ENCODE measurements around the gene GRIN2B. TPM values are rescaled to one million over a fixed set of nuclear protein-coding genes. Genes with fewer than 3 reads are reported as not detected.
A peak's percentile ranks its signal among the peaks of the same experiment; 100 is the strongest.

The GRIN2B gene
- total and polyA plus RNA-seq, 2 donors (not counting 3 experiments of a cell fraction or from before 2014, with no cell fraction given): not detected

- no TSS peak for BruUV-seq (replicated peaks)
- no peak overlapping the region for H3K4me3 ChIP-seq (replicated peaks in 1 of 3; ENCODE audit: insufficient read depth in 1 of 3, low read depth in 1 of 3, low read length in 3 of 3)
- H3K9me1 ChIP-seq (replicated peaks; ENCODE audit: control insufficient read depth, extremely low read depth, insufficient read depth, low read length): no peaks in the 10 kb centered on the region
- FAIRE-seq (no peak), DNase-seq (ENCODE audit: low read depth, low spot score) (no peak)
- H3K9ac ChIP-seq (replicated peaks; ENCODE audit: extremely low read depth, insufficient read depth, low read length): no peak overlapping the region
- H3K27ac ChIP-seq (ENCODE audit: insufficient read depth, low read depth, low read length): no peak overlapping the region
- no peaks in the 10 kb centered on the region for H3K4me1 ChIP-seq (ENCODE audit: control insufficient read depth, extremely low read depth, insufficient read depth, low read length)
- no peaks in the 10 kb centered on the region for H3K27me3 ChIP-seq (ENCODE audit: control insufficient read depth in 2 of 2, insufficient read depth in 2 of 2, low read length in 2 of 2)
- ChIA-PET CTCF (no interaction called here), POLR2A (no interaction called here)
- dilution Hi-C loops (cut with MboI; ENCODE audit: extremely low pct_ligation_motif_present, low sequenced_read_pairs): no loop called here
- H2AFZ ChIP-seq (ENCODE audit: low read depth, low read length): no peak overlapping the region
- no peak for TF ChIP-seq MYC (IDR thresholded peaks at IDR 0.05; ENCODE audit: low read depth, low read length)
- TF ChIP-seq, protein P1, sequence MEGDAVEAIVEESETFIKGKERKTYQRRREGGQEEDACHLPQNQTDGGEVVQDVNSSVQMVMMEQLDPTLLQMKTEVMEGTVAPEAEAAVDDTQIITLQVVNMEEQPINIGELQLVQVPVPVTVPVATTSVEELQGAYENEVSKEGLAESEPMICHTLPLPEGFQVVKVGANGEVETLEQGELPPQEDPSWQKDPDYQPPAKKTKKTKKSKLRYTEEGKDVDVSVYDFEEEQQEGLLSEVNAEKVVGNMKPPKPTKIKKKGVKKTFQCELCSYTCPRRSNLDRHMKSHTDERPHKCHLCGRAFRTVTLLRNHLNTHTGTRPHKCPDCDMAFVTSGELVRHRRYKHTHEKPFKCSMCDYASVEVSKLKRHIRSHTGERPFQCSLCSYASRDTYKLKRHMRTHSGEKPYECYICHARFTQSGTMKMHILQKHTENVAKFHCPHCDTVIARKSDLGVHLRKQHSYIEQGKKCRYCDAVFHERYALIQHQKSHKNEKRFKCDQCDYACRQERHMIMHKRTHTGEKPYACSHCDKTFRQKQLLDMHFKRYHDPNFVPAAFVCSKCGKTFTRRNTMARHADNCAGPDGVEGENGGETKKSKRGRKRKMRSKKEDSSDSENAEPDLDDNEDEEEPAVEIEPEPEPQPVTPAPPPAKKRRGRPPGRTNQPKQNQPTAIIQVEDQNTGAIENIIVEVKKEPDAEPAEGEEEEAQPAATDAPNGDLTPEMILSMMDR (IDR thresholded peaks at IDR 0.05; ENCODE audit: extremely low read depth in 1 of 2, insufficient read depth in 1 of 2, low read depth in 1 of 2, low read length in 2 of 2): peak; percentile 4 to 11
- no peak overlapping the region for H3K4me2 ChIP-seq (ENCODE audit: insufficient read depth, low read length)
- H4K20me1 ChIP-seq (replicated peaks; ENCODE audit: control insufficient read depth, extremely low read depth, insufficient read depth, low read length): no peaks in the 10 kb centered on the region
- intact Hi-C loops (cut with micrococcal nuclease): no loop called here
- no peaks in the 10 kb centered on the region for H3K79me2 ChIP-seq (ENCODE audit: control insufficient read depth, insufficient read depth, low read length)
- no peaks in the 10 kb centered on the region for H3K36me3 ChIP-seq (ENCODE audit: control insufficient read depth in 2 of 2, extremely low read depth in 1 of 2, insufficient read depth in 2 of 2, low read length in 2 of 2)
- no peaks in the 10 kb centered on the region for H3K9me3 ChIP-seq (replicated peaks; ENCODE audit: control insufficient read depth, insufficient read depth, low read length)
Observed at GRCh38 chr12:13962699-13963098, 18.7 kb downstream of the GRIN2B start.

DNA sequence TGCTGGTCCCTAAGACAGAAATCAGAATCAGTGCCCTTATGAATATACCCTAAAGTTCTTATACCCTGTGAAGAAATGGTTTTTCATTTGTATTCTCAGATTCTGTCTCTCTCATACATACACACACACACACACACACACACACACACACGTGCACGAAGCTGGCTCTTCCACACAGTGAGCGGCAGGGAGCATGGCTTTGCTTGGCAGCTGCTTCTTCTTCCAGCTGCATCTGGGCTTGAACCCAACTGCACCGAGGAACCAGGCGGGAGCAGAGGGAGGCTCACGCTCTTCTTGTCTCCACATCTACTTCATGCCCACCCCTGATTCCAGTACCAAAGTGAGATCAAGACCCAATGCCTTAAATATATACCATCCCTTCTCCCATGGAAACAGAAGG is 19.4 kb downstream of the GRIN2B start:
- Histone ChIP-seq H3K79me2 (ENCODE audit: control insufficient read depth, insufficient read depth, low read length) (no peaks in the 10 kb centered on the region), H3K4me1 (ENCODE audit: control insufficient read depth, extremely low read depth, insufficient read depth, low read length) (no peaks in the 10 kb centered on the region), H3K27ac (ENCODE audit: insufficient read depth, low read depth, low read length) (no peak overlapping the region), H3K4me3 (replicated peaks in 1 of 3; ENCODE audit: insufficient read depth in 1 of 3, low read depth in 1 of 3, low read length in 3 of 3) (no peak overlapping the region), H4K20me1 (replicated peaks; ENCODE audit: control insufficient read depth, extremely low read depth, insufficient read depth, low read length) (no peaks in the 10 kb centered on the region), H3K4me2 (ENCODE audit: insufficient read depth, low read length) (no peak overlapping the region), H3K9ac (replicated peaks; ENCODE audit: extremely low read depth, insufficient read depth, low read length) (no peak overlapping the region), H3K9me3 (replicated peaks; ENCODE audit: control insufficient read depth, insufficient read depth, low read length) (no peaks in the 10 kb centered on the region), H3K27me3 (ENCODE audit: control insufficient read depth in 2 of 2, insufficient read depth in 2 of 2, low read length in 2 of 2) (no peaks in the 10 kb centered on the region), H3K36me3 (ENCODE audit: control insufficient read depth in 2 of 2, extremely low read depth in 1 of 2, insufficient read depth in 2 of 2, low read length in 2 of 2) (no peaks in the 10 kb centered on the region), H2AFZ (ENCODE audit: low read depth, low read length) (no peak overlapping the region), H3K9me1 (replicated peaks; ENCODE audit: control insufficient read depth, extremely low read depth, insufficient read depth, low read length) (no peaks in the 10 kb centered on the region)
- ChIA-PET POLR2A (no interaction called here), CTCF (no interaction called here)
- dilution Hi-C loops (cut with MboI; ENCODE audit: extremely low pct_ligation_motif_present, low sequenced_read_pairs) (no loop called here), intact Hi-C loops (cut with micrococcal nuclease) (no loop called here)
- DNase-seq (ENCODE audit: low read depth, low spot score): no peak
- FAIRE-seq: no peak
- TF ChIP-seq JUN (IDR thresholded peaks at IDR 0.05; ENCODE audit: borderline replicate concordance, insufficient read depth, insufficient read length, low read depth): no peak
- no peak for TF ChIP-seq MAX (IDR thresholded peaks at IDR 0.05; ENCODE audit: insufficient read depth, insufficient read length)
- TF ChIP-seq, protein P1 (IDR thresholded peaks at IDR 0.05; ENCODE audit: extremely low read depth in 1 of 2, insufficient read depth in 1 of 2, low read depth in 1 of 2, low read length in 2 of 2): no peak
- no peak for TF ChIP-seq POLR2A (IDR thresholded peaks at IDR 0.05; ENCODE audit: low read depth, low read length)
- TF ChIP-seq FOS (IDR thresholded peaks at IDR 0.05; ENCODE audit: borderline replicate concordance, insufficient read depth, low read length): no peak
- TF ChIP-seq MYC (IDR thresholded peaks at IDR 0.05; ENCODE audit: low read depth, low read length): no peak
- TF ChIP-seq GATA2 (IDR thresholded peaks at IDR 0.05; ENCODE audit: insufficient read depth, insufficient read length, low read depth, low read length): no peak
- no peak for TF ChIP-seq POLR2AphosphoS5 (IDR thresholded peaks at IDR 0.05; ENCODE audit: insufficient read depth, low read depth, low read length)
- no peak for TF ChIP-seq EZH2 (IDR thresholded peaks at IDR 0.05; ENCODE audit: borderline replicate concordance, low read depth, low read length, severe bottlenecking)
- BruUV-seq (replicated peaks): no TSS peak
